NCI-H1105 treated with DMSO at 0.1 percent for 48 hours (cell line): ENCODE data around the gene COL4A2.

ENCODE experiments used
- DNase-seq: peaks from one replicate; lab custom pipeline; 2025; lab: John Stamatoyannopoulos, UW

The COL4A2 gene

DNA sequence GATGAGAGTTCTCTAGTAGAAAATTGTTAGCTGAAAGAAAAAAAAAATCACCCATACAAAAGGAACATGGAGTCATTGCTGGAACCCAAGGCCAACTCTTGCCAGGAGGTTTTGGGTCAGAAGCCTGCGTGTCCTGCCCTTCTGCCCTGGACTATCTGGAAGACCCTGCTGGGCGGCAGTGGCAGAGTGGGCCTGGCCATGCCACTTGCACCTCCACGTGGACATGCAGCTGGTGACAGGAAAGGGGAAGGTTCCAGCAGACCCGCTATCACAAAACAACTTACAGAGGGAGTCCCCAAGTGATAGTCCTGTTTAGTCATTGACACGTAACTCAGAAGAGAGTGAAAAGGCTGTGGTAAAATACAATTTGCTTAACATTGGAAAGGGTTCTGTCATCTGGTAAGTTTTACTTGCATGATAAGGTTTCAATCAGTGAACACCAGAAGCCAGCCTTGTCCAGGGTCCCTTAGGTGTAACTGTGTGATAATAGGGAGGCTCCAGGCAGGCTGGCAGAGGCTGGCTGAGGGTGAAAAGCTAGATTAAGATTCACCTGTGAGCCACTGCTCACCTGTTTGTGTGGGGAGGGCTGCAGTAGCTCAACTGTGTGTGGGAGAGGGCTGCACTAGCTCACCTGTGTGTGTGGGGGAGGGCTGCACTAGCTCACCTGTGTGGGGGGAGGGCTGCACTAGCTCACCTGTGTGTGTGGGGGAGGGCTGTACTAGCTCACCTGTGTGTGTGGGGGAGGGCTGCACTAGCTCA lies 47.8 kb downstream of the COL4A2 start:
- DNase-seq = no peak

DNA sequence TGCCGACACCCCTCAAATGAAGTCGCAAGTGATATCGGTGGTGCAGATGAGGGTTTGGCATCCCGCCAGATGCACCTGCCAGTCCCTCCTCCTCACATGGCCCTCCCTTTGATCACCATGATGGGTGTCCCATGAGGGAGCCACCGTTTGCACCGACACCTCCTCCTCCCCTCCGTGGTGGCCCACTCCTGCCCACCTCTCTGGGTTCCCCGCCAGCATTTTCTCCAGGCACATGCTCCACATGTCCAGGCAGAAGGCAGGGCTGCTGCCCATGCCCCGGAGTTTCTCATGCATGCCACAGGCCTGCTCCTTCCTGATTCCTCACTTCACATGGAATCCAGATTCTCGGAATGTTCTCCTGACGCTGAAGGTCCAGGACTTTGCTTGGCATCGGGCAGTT lies 49.3 kb downstream of the COL4A2 start:
- DNase-seq = no peak

DNA sequence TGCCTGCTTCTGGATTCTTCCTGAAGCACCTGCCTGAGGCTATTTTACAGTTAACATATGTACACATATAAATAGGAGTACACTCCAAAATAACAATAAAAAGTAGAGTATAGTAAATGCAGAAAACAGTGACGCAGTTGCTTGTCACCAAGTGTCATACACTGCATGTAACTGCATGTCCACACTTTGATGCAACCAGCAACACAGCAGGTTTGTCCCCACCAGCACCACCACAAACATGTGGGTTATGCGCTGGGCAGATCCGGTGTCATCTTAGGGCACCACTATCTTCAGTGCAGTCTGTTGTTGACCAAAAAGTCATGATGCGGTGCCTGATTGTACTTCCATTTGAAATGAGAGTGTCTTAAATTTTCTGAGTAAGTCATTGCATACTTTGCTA lies 51.3 kb downstream of the COL4A2 start:
- DNase-seq = no peak

DNA sequence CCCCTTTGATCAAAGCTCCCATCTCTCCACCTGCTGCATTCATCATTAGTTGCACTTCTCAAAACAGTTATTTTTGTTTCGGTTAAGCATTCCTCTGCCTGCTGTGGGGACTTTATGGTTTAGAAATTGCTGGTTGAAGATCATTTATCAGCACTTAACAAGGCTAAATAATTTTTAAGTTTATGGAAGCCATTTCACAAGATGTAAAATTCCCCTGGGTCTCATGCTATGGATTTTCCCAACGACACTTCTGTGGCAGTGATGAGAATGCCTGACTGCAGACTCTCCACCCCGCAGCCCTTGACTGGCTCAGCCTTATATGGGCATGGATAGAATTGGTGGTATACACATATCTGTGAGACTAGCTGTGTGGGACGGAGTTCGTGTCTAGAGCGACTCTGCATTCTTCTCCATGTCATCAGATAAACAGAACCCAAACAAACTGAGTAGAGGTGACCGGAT lies 52.8 kb downstream of the COL4A2 start:
- DNase-seq = no peak

DNA sequence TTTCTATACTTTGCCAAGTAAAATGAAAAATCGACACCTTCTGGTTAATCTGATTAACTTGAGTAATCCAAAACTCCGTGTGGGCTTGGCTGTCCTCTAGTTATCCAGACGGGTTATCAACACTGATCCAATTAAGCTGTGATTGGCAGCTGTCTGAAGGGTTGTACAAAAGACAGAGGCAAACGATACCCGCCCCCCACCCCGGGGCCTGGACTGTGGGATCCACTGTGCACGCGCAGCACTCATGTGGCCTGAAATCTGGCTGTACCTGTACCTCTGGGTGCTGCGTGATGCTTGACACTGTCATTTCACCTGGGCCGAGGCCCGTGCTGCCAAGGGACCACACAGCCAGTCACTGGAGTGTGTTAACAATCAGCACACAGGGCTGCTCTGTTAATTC lies 53.5 kb downstream of the COL4A2 start:
- no peak for DNase-seq

DNA sequence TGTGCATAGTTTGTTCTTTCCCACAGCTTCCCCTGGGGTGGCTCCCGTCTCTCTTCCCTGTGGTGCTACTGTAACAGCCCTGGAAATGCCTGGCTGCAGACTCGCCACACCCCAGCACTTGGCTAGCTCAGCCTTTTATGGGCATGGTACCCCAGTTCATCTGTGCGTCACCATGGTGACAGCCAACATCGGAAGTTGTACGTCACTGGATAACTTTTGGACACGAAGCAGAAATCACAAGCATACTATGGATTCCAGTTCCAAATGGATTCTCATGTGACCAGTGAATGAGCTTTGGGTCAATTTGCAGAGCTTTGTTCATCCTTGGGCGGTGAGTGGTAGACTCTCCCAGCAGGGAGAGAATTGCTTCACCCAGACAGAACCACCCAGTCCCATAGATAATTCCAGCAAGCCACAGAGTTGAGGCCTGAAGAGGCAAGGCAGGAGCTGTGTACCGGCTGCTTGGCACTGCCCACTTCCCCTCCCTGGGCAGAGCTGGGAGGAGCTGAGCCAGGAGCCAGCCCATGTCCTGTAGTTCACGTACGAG lies 54.4 kb downstream of the COL4A2 start:
- DNase-seq = no peak

DNA sequence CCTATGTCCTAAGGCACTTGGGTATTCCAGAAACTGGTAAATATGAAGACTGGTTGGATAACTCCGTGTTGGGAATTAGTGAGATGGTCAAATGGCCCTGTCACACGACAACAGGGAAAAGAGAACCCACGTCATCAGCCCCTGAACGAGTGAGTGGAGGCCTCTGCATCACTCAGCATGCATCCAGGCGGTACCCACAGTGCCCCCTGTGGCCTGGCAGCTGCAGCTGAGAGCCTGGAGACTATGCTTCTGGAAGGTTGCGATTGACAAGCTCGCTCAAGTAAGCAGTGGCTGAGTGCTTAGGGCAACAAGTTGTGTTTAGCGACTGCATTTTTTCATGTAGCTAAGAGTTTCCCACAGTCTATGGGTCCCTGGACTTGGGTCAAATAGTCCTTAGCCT lies 55.9 kb downstream of the COL4A2 start:
- no peak for DNase-seq

DNA sequence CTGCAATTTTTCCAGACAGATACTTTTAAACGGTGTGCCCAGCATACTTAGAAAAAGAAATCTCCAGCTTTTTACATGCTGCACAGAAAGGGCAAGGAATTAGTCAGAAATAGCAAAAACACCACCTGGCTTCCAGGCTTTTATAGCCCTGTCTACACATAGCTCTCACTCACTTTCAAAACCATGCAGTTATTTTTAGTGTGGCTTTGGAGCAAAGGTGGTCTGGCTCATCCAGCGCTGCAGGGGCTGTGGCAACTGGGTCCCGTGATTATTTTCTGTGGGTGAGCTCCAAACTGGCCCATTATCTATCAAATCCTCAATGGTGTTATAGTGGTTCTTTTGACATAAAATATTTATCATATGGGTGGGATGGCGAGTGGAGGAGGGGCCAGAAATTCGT lies 57.0 kb downstream of the COL4A2 start:
- DNase-seq = no peak

DNA sequence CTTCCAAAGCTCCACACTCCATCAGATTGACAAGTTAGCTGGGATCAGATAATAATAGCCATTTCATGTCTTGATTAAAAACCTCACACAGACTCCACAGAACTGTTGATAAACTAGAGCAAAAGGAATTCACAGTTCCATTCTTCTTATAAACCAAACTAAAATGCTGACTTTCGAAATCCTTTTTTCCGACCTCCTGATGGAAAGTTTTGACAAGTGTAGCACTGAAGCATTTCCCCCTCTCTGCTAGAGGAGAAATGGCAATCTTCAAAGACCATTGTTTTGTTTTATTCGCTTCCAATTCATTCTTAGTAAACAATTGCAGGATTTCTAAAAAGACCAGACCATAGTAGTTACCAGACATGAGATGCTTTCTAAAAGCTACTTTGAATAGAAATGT lies 58.8 kb downstream of the COL4A2 start:
- no peak for DNase-seq

DNA sequence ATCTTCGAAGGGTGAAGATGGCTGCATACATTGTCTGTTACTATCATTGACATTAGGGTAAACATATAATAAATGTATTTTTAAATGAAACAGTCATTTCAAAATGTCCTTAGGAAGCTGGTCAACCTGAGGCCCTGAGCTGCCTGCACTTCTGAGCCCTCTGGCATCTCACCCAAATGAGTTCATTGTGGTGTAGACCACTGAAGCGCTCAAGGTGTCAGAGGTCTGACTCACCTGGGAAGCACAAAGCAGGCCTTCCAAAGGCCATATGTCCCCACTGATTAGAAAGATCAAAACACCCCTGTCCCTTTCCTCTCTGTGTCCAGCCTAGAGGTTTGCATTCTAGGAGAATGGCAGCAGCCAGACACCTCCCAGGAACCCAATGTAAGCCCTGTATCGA lies 59.6 kb downstream of the COL4A2 start:
- DNase-seq = no peak

DNA sequence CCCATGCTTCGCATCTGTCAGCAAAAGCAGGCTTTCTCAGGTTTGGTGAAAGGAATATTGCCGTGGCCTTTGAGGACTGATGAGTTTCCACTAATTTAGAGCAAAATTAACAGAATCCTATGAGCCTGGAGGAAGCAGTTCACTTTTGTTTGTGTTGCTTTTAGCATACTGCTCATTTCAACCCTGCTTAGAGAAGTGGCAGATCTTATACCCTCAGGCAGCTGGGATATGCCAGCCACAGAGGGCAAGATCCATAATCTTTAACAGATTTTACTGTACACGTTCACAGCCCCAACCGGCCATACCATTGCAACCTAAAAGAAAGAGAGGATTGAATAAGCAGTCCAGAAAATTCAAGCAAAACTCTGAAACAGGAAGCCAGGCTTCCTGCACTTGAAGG lies 60.5 kb downstream of the COL4A2 start:
- DNase-seq = no peak

DNA sequence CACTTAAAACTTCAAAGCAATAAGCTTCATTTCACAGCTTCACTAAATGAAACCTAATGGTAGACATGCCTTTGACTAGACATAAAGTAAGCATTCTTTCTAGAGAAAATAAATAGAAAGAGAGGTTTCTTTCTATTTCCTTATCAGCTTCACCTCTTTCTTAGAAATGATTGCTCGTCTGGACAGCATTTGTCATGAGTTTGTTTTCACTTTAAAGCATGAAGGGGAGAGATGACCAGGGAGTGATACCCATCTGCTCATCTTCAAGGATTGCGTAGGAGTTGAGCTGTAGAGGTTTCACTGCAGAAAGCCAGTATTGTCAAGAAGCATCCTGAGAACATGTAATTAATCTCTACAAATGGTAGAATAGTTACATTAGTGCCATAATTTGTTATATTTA lies 61.3 kb downstream of the COL4A2 start:
- DNase-seq = no peak

DNA sequence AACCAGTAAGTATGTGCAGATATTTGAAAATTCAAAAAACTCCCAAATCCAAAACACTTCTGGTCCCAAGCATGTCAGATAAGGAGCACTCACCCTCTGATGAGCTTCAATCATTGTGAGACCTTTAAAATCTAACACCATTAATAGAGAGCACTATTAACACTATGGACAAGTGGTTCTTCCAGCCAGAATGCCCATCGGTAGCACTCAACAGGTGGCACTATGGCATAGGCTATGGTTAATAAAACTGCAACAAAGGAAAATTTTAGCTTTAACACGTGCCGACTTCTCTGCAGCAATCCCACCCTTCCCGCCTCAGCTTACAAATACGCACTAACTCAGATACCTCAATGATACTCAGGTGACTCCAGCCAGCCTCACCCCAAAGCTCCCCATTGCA lies 62.3 kb downstream of the COL4A2 start:
- no peak for DNase-seq

DNA sequence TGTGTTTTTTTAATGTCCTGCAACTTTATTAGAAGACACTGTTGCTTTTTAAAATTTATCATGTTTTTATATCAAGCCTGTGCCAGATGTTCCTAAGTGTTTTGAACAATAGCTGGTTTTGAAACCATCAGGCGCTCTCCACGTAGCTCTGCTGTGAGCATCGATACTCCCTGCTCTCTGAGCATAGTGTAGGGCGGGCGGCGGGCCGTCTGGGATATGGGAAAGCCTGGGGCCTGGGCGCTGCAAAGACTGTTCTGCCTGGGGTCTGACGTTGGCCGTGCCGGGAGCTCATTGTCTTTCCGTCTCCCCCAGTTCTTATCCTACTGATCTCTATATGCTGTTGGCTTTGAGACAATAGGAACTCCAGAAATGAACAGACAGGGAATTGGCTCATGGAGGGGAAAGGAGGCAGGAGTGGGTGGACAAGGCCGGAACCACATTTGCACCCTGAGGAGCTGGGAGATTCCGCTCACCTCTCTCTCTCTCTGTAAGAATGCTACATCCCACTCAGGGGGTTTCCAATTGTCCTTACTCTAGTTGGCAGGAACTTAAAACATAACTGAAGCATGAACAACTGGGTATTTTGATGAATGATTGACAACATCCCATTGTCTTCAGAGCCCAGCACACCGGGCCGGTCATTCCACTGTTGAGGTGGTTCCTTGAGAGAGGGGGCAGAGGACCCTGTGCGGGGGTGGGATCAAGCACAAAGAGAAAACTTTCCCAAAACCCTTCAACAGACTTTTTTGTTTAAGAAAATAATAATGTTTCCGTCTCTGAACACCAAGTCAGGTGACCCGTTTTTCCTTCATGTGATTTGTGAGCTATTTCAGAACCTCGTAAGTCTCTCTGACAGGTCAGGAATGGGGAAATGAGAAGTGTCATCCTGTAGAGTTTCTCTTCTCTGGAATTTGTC lies 64.7 kb downstream of the COL4A2 start:
- no peak for DNase-seq

DNA sequence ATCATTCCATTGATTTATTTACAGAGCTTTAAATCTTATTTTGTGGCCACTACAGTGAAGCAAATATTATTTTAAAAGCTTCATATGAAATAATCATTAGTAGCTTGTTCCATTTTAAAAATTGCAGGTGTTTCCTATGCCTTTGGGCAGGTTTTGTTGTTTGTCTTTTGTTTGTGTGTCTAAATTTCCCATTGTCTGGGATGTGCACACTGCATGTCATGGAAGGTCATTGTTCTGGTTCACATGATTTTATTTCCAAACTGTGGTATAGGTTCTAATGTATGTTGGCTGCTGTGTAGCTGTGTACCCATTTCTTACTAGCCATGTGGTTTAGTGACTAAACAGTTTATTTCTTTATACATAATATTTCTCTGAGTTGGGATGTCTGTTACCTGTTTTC lies 65.6 kb downstream of the COL4A2 start:
- DNase-seq = no peak

DNA sequence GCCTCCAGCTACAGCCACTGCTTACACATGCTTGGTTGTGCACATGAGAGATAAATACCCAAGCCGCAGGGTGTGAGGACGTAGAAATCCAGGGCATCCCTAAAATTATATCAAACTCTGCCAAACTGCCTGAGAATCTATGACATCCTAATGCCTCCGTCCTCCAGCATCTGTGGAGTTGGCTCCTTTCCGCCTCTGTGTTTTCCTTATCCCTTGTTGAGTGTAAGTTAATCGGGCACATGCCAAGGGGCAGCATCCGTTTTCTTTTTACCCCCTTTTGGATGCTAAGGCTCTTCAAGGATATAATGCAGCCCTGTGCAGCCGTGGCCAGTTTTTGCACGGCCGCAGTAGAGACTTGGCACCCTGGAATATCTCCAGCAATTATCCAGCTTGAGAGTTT lies 66.5 kb downstream of the COL4A2 start:
- DNase-seq = no peak

DNA sequence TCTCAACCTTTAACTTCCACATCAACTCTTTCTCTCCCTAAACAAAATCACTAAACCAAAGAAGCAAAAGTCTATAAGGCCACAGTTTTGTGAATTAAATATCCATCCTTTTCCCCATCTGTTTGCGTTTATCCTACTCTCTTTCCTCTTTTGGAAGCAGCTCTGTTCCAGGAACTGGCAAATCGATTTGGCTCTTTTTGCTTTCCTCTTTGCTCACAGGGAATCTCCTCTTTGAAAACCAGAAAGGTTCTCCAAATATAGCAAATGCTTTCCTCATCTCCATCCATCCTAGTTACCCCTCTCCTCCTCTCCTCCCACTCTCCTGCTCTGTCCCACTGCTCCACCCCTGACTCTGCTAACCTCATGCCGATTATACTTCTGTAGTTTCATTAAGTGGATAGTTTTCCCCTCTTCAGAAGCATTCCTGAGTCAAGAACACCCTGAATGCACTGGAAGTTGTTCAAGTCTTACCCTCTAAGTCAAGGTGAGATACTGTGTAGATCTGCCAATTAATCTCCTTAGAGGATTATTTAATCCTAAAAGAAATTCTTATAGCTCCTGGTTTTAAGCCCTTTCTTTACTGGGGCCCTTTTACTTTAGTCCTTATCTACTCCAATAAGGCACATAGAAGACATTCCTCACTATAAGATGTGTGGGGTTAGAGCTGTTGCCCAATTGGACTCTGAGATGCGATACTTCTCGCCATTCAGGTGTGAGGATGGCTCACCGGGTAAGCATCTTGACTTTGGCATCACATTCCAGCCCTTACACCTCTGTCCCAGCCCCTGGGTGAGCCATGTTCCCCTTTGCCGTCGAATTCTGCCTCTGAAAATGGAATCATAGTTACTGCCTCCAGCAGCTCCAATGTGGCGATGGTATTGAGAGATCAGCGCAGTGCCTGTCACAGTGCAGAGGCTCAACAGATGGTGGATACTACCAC lies 67.6 kb downstream of the COL4A2 start:
- DNase-seq = no peak

DNA sequence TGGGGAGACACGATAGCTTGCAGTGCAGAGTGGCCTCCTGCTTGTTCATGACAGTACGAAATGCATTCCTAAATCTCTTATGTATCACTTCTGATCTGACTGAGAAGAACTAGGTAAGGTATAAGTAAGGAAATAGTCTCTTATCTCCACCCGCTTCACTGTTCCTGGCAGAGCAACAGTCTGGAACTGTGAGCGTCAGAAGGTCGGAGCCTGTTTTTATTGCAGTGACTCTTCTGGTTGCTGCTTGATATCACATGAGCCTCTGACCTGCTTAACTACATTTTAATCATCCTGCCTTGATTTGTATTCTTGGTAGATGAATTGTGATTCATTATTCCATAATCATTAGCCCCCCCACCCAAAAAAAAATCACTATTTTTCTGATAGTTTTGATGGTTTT lies 69.0 kb downstream of the COL4A2 start:
- DNase-seq = no peak

DNA sequence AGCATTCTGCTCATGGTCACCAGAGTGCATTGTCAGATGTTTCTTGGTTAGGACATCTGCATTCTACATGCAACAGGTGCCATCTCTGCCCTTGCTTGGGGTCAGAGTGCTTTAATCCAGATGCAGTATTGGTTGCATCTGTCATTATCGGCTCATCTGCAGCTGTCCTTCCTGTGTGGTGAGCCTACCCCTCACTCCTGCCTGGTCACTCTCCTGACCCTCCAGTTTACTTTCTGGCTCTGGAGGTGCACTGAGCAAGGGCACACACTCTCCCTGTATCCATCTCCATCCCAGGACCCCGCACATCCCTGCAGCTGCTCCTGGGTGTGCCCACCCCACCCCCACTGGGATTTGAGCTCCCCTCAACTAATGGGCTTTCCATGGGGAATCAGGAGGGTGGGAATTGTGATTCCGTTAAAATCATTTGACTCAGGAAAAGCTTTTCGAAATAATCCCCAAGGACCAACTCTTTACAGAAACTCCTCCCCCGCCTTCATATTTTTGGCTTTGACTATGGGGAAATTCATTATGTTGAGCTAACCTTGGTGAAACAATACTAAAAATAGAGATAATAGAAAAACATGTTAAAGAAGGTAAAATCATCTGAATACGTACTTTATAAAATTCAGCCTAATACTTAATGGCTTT lies 70.2 kb downstream of the COL4A2 start:
- no peak for DNase-seq

DNA sequence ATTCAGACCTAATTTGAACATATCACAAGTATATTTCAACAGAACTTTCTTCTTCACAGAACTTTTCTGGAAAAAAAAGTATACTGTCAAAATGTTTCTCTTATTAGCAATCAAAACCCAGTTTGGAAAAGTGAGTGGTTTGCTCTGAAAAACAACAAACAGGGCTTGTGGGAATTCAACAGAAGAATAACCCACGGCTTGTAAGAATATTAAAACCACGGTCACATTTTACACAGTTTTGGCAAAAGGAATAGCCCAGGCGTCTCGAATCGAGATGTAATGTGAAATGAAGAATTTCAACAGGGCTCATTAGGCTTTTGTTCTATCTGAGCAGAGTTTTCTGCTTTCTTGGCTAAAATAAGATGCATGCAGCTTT lies 70.7 kb downstream of the COL4A2 start:
- DNase-seq = no peak

DNA sequence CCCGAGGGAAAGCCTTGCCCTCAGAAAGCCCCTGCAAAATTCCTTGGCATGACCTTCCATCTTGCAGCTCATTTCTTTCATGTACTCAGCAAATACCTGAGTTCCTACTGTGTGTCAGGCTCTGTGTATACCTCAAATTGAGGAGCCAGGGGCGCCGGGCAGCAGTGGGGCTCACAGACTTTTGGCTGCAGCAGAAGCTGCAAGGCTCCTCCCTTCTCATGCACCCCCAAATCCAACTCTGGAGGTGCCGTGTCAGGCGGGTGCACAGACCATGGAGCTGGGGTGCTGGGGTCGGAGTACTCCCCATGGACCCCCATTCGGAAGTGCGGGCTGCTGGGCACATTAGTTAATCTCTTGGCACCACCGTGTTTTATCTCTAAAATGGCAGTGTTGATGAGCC lies 72.3 kb downstream of the COL4A2 start:
- DNase-seq = no peak
